ENCODE results near the gene SUSD1.
"Not testable (repeated sequence)": the region's sequence is repeated elsewhere in the genome, so short reads cannot be mapped to it uniquely, and the experiment has no call there.

Gene SUSD1

DNA sequence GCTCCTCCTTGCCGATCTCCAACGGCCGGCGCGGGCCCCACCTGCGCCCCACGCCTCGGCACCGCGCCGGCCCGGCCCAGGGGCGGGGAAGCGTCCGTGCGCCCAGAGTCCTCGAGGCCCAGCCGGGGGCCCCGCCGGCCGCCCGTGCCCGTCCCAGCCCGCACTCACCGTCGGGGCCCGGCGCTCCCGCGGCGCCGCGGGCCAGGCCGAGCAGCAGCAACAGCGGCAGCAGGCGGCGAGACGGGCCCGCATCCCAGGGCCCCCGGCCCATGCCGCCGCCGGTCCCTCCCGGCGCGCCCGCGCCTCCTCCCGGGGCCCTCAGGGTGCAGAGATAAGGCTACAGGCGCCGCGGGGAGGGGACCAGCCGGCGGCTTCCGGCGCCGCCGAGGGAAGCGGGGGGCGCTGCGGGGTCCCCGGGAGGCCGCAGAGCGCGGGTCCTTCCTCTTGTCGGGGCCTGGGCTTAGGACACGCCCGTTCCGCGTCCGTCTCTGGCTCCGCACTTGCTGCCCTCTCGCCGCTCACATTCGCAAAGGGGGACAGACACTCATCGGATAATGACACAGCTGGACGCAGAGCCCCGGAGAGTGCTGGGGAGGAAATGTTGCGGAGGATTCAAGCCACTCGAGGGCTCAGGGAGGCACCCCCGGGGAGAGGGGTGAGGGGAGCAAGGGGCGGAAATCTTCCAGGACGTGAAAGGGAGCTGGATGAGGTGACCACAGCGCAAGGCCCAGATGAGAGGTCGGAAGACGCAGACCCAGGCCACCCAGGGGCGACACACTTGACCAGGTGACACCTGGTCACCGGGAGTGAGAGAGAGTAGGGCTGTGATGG lies at the start of gene SUSD1:
TSS of gene SUSD1 (minus strand) at position 333 of the 831 bp plus-strand sequence. CDS start at position 271, 62 bp downstream.
- no peak for DNase-seq (ENCODE audit: low read depth, low spot score)

DNA sequence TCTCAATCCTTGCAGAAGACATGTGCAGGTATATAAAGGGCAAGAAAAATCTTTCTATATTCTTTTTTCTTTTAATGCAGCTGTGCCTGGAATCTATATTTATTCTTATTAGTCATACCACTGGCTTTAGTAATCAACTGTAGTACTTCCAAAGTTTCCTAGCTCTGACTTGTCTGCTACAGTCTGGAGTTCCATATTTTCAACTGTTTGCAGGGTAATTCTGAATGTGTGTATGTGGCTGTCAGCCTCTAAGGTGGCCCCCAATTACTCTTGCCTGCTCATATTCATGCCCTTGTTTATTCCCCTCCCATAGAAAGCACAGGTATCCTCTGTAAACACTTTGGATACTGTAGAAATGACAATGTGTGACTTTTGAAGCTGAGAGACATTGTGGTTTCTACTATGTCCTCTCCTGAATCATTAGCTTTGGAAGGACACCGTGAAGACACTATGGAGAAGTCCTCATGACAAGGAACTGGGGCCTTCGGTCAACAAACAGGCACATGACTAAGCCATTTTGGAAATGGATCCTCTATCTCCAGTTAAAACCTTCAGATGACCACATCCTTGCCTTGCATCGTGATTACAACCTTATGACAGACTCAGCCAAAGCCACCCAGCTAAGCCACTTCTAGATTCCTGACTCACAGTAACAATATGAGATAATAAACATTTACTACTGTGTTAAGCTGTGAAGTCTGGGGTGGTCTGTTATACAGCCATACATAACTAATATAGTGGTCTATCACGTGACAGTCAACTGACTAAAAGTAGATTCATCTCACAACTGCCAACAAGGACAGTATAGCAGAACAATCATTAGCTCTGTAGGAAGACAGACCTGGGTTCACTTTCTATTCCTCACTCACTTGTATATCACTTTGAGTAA lies 49.5 kb upstream of the SUSD1 start:
- no peak for DNase-seq (ENCODE audit: low read depth, low spot score)

GRCh38 chr9:112218908-112219307 lies 43.8 kb upstream of the SUSD1 start:
- no peak for DNase-seq (ENCODE audit: low read depth, low spot score)

GRCh38 chr9:112212926-112213325 lies 37.8 kb upstream of the SUSD1 start:
- no peak for DNase-seq (ENCODE audit: low read depth, low spot score)

- DNase-seq (ENCODE audit: low read depth, low spot score), result no peak
Observed at GRCh38 chr9:112207451-112207850, 32.4 kb upstream of the SUSD1 start.

- DNase-seq (ENCODE audit: low read depth, low spot score), result no peak
Observed at GRCh38 chr9:112203536-112203935, 28.4 kb upstream of the SUSD1 start.

GRCh38 chr9:112200711-112201110 lies 25.6 kb upstream of the SUSD1 start:
- no peak for DNase-seq (ENCODE audit: low read depth, low spot score)

DNA sequence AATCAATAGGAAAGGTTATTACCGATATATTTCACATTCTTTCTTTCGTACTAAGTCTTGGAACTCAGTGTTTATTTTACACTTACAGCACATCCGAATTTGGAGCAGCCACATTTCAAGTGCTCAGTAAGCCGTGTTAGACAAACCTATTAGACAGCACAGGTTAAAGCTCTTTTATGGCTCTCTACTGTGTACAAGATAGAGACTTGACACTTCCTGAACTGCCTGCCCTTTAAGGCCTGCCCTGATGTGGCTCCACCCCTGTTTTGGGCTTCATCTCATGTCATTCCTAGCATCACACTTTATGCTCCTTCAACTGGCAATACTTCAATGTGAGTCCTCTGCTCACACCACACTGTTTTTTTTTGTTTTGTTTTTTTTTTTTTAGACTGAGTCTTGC lies 23.5 kb upstream of the SUSD1 start:
- DNase-seq (ENCODE audit: low read depth, low spot score), result no peak

DNA sequence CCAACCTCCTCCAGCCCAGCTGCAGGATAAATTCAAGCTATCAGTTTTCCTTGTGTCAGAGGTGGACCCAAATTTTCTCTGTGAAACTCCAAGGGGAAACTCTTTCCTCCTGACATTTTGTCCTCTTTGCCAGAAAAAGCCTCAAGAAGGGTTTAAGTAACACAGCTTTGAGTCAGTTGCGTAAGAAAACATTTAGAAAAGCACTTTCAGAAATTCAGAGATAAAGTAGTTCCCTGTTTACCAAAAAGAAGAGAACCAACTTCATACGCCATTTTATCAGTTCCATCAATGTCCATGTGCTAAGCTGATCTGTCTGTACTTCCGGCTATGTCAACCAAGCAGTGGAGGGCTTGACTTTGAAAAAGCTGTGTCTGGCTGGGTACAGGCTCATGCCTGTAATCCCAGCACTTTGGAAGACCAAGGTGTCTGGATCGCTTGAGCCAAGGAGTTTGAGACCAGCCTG lies 19.9 kb upstream of the SUSD1 start:
- DNase-seq (ENCODE audit: low read depth, low spot score), result peak; percentile 22

DNA sequence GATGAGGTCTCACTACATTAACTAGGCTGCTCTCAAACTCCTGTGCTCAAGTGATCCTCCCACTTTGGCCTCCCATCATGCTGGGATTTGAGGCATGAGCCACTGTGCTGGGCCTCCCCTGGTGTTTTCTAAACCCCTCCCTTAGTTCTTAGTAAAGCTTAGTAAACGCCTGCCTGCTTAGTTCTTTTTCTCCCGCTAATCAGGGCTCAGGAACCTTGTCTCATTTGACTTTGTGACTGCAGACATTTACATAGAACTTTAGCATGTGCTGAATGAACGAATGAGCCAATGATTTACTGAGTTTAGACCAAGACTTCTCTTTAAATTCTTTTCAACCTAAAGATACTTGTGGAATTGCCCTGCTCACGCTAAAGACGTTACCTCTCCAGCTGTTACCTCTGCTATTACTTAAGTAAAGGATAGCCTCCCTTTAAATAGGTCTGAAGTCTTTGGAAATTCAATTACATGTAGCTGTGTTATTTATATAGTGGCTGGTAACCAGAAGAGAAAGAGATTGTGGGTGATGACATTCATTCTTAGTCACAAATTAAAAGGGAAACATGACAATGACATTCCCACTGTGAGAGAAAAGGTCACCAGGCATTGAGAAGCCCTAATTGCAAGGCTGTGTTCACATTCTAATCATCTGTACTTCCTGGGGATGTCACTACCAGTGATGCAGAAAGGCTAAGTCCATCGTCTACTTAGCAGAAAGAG lies 18.6 kb upstream of the SUSD1 start:
- no peak for DNase-seq (ENCODE audit: low read depth, low spot score)

DNA sequence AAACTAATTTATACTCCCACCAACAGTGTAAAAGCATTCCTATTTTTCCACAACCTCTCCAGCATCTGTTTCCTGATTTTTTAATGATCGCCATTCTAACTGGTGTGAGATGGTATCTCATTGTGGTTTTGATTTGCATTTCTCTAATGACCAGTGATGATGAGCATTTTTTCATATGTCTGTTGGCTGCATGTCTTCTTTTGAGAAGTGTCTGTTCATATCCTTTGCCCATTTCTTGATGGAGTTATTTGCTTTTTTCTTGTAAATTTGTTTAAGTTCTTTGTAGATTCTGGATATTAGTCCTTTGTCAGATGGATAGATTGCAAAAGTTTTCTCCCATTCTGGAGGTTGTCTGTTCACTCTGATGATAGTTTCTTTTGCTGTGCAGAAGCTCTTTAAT lies 15.2 kb upstream of the SUSD1 start:
- not testable (repeated sequence) for DNase-seq (ENCODE audit: low read depth, low spot score)

DNA sequence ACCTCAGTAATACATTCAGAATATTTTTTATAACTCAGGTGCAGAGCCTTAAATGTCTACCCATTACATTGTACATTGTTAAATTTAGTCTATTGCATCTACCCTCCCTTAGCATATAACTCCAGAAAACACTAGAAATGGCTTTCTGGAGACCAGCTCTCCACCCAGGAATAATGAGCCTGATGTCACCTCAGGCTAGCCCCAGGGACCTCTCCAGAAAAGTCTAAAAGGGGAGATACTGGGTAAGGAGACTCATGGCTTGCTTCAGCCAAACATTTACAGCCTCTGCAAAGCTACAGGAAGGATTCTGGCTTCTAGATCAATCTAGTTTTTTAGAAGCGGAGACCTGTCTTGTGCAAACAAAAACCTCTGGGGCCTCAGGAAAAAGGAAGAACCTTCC lies 13.8 kb upstream of the SUSD1 start:
- DNase-seq (ENCODE audit: low read depth, low spot score), result no peak

DNA sequence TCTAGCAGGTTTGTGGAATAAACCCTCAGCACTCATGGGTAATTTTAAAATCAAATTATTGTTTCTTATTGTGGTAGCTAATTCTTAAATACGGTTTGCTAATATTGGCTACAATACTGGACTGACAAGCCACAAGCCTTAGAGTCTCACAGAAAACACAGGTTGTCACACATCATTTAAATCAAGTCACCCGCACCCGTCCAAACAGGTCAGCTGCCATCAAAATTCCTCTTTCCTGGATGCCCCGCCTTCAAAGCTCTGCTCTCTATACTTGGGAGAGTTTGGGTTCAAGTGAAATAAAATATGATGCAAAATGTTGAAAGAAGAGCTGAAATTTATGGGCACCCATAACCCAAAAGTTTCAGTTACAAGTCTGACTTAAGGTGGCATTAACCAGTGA lies 12.3 kb upstream of the SUSD1 start:
- no peak for DNase-seq (ENCODE audit: low read depth, low spot score)

GRCh38 chr9:112186695-112187094 lies 11.6 kb upstream of the SUSD1 start:
- no peak for DNase-seq (ENCODE audit: low read depth, low spot score)

- no peak for DNase-seq (ENCODE audit: low read depth, low spot score)
Observed at GRCh38 chr9:112184946-112185345, 9.8 kb upstream of the SUSD1 start.

DNA sequence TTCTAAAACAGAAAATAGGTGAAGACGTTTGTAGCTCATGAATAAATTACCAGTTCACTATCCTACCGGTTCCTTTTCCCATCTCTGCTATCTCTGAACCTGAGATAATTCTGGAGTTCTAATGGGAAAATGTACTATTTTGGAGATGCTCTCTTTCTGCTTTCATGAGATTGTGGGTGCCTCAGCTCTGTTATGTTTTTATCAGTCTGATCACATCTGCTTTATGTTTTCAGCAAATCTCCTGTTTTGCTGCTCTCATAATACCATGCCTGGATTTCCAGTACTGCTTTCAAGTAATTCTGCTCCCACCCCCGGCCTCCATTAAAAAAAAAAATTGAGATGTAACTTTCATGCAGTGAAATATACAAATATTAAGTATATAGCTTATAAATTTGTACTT lies 9.1 kb upstream of the SUSD1 start:
- no peak for DNase-seq (ENCODE audit: low read depth, low spot score)

GRCh38 chr9:112180387-112180881 lies 5.3 kb upstream of the SUSD1 start:
- no peak for DNase-seq (ENCODE audit: low read depth, low spot score)

- no peak for DNase-seq (ENCODE audit: low read depth, low spot score)
Observed at GRCh38 chr9:112179816-112180215, 4.7 kb upstream of the SUSD1 start.

GRCh38 chr9:112176524-112176923 lies 1.4 kb upstream of the SUSD1 start:
- DNase-seq (ENCODE audit: low read depth, low spot score), result no peak

GRCh38 chr9:112175796-112176315 lies 759 bp upstream of the SUSD1 start:
- no peak for DNase-seq (ENCODE audit: low read depth, low spot score)

GRCh38 chr9:112174222-112174964 lies 704 bp downstream of the SUSD1 start:
- no peak for DNase-seq (ENCODE audit: low read depth, low spot score)

All from brain pericyte (primary cell).